GM18502 (cell line): ENCODE data around the gene PXYLP1.

ENCODE experiments used
- ATAC-seq: cut with Tn5 transposase; IDR thresholded peaks from one replicate; pipeline ENCODE4 v1.9.1; 2021; ENCODE audit warnings: mild to moderate bottlenecking; ENCODE audit not compliant: unreplicated experiment, poor library complexity

PXYLP1 gene

DNA sequence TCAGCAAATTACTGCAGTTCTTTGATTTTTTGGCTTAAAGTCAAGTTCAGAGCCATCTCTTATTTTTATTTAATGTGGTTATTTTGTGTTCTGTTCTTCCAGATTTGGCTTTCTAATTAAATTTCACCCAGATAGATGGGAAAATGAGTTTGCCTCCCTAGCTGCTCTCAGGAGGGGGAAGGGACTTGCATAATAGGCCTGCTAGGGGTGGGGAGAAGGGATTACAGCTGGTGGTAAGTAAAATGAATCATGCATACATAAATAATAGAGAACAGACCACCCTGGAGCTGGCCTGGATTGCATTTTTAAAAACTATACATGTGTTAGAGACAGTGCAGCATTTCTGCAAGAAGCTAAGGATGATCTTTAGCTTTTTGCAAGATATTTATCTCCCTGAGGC, 3.9 kb upstream of the PXYLP1 start:
- ATAC-seq, result no peak

- ATAC-seq, result no peak
Measured at GRCh38 chr3:141228395-141228794, 3.2 kb upstream of the PXYLP1 start.

- ATAC-seq, result no peak
Measured at GRCh38 chr3:141229132-141229531, 2.5 kb upstream of the PXYLP1 start.

DNA sequence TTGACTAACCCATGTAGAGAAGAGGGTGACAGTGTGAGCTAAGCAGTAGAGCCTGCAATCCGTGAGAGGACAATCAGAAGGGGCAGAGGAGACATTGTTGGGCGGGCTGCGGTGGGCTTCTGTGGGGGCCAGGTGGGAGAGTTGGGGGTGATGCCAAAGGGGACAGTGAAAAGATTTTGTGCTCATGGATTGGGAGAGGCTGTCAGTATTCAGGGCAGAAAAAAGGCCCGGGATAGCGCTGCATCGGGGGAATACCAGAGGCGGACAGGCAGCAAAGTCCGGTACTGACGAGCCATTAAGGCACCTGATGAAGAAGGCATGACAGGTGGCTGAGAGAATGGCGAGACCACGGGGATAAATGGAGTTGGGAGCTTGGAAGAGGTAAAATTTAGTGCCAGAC, 1.3 kb upstream of the PXYLP1 start:
- ATAC-seq, result no peak

GRCh38 chr3:141231952-141232823, 563 bp downstream of the PXYLP1 start:
- ATAC-seq, result no peak

- ATAC-seq, result no peak
Measured at GRCh38 chr3:141233457-141234161, 2.0 kb downstream of the PXYLP1 start.

DNA sequence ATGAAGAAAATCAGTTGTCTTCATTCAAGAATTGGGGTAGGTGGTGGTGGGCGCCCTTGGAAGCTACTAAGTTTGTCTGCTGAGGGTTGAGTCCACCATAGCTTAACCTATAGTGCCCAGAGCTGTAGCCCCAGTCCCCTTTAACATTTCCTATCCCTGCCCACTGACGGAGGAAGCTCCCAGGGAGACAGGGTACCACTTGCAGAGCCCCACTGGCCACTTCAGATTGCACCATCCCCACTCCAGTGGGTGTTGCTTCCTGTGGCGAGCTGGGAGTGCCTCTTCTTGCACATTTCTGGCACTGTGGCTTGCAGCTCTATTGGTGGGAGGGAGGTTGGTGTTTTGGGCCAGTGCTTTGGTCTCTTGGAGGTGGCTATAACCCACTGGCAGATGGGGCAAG, 2.7 kb downstream of the PXYLP1 start:
- no peak for ATAC-seq

- ATAC-seq, result no peak
Measured at GRCh38 chr3:141235661-141236171, 4.1 kb downstream of the PXYLP1 start.

GRCh38 chr3:141236361-141236760, 4.7 kb downstream of the PXYLP1 start:
- ATAC-seq, result no peak

GRCh38 chr3:141237701-141238521, 6.3 kb downstream of the PXYLP1 start:
- no peak for ATAC-seq

GRCh38 chr3:141239511-141240281, 8.1 kb downstream of the PXYLP1 start:
- no peak for ATAC-seq

- no peak for ATAC-seq
Measured at GRCh38 chr3:141240286-141240685, 8.7 kb downstream of the PXYLP1 start.

GRCh38 chr3:141240687-141241615, 9.3 kb downstream of the PXYLP1 start:
- no peak for ATAC-seq

- no peak for ATAC-seq
Measured at GRCh38 chr3:141241616-141242376, 10.2 kb downstream of the PXYLP1 start.

GRCh38 chr3:141242377-141243092, 10.9 kb downstream of the PXYLP1 start:
- no peak for ATAC-seq

DNA sequence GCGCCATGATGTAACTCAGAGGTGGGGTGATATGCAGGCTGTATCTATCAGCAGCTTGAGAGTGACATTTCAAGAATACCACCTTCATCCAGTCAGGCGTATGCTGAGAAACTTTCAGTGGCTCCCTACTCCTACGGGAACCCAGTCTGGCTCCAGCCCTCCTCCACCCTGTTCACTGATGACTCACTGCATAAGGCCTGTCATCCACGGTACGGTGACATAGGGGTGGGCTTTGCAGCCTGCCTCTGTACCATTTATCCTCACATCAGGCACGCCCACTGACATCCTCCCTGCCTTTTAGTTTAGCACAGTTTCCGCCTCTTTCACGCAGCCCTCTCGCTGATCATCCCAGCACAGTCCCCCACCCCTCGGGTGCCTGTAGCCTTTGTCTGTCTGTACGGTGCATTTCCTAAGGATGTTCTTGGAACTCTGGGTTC, 11.7 kb downstream of the PXYLP1 start:
- ATAC-seq, result no peak

- ATAC-seq, result no peak
Measured at GRCh38 chr3:141246224-141246957, 14.8 kb downstream of the PXYLP1 start.
